ENCODE data around the gene NPAS2. TPM values are rescaled to one million over a fixed set of nuclear protein-coding genes. Genes with fewer than 3 reads are reported as not detected.

The NPAS2 gene
- total RNA-seq, 1 donor from 2014 or later: 39.4 TPM

- no peaks in the 10 kb centered on the region for H3K36me3 ChIP-seq
- no peak overlapping the region for H3K4me2 ChIP-seq
- TF ChIP-seq EZH2 (IDR thresholded peaks at IDR 0.05) (no peak), EZH2phosphoT487 (IDR thresholded peaks at IDR 0.05) (no peak), CTCF (IDR thresholded peaks at IDR 0.05) (no peak)
- no peaks in the 10 kb centered on the region for H3K9me3 ChIP-seq (ENCODE audit: low read depth)
- Mint-ChIP-seq H3K27me3 (ENCODE audit: insufficient read depth, low read depth) (peaks cover under 1% of the 10 kb centered on the region), H3K4me1 (peaks cover 37% of the 10 kb centered on the region), H3K9me3 (no peaks in the 10 kb centered on the region), H3K36me3 (no peaks in the 10 kb centered on the region), H3K4me3 (no peak overlapping the region), H3K27ac (no peak overlapping the region)
- H3K79me2 ChIP-seq (ENCODE audit: low read depth): no peaks in the 10 kb centered on the region
- H4K20me1 ChIP-seq (ENCODE audit: low read depth): no peaks in the 10 kb centered on the region
- DNase-seq (ENCODE audit: low spot score): no peak
- no peak overlapping the region for H2AFZ ChIP-seq (replicated peaks)
- no peaks in the 10 kb centered on the region for H3K27me3 ChIP-seq
- no peak overlapping the region for H3K9ac ChIP-seq
- no peak overlapping the region for H3K27ac ChIP-seq
- no peak overlapping the region for H3K4me3 ChIP-seq
- H3K4me1 ChIP-seq: peaks cover 18% of the 10 kb centered on the region
- H3F3A ChIP-seq (ENCODE audit: low read depth): peaks cover 12% of the 10 kb centered on the region
Measured at GRCh38 chr2:100980046-100980445, 160.1 kb downstream of the NPAS2 start.

- peak overlapping the region; percentile 27 for H3K27ac ChIP-seq
- DNase-seq (ENCODE audit: low spot score): no peak
- H3F3A ChIP-seq (ENCODE audit: low read depth): peaks cover 12% of the 10 kb centered on the region
- no peaks in the 10 kb centered on the region for H3K36me3 Mint-ChIP-seq
- H3K9me3 Mint-ChIP-seq: no peaks in the 10 kb centered on the region
- H2AFZ ChIP-seq (replicated peaks): peak overlapping the region; percentile 81
- no peak for TF ChIP-seq EZH2phosphoT487 (IDR thresholded peaks at IDR 0.05)
- TF ChIP-seq EZH2 (IDR thresholded peaks at IDR 0.05): no peak
- TF ChIP-seq CTCF (IDR thresholded peaks at IDR 0.05): no peak
- H3K27me3 ChIP-seq: no peaks in the 10 kb centered on the region
- no peak overlapping the region for H3K9ac ChIP-seq
- peaks cover 37% of the 10 kb centered on the region for H3K4me1 Mint-ChIP-seq
- H3K9me3 ChIP-seq (ENCODE audit: low read depth): no peaks in the 10 kb centered on the region
- H3K27ac Mint-ChIP-seq: peak overlapping the region; percentile 6
- H4K20me1 ChIP-seq (ENCODE audit: low read depth): no peaks in the 10 kb centered on the region
- peak overlapping the region; percentile 2 for H3K4me3 Mint-ChIP-seq
- H3K4me2 ChIP-seq: peak overlapping the region; percentile 57
- no peak overlapping the region for H3K4me3 ChIP-seq
- peaks cover 18% of the 10 kb centered on the region for H3K4me1 ChIP-seq
- H3K27me3 Mint-ChIP-seq (ENCODE audit: insufficient read depth, low read depth): no peaks in the 10 kb centered on the region
- H3K36me3 ChIP-seq: no peaks in the 10 kb centered on the region
- no peaks in the 10 kb centered on the region for H3K79me2 ChIP-seq (ENCODE audit: low read depth)
Measured at GRCh38 chr2:100981011-100981410, 161.1 kb downstream of the NPAS2 start.

GRCh38 chr2:100982431-100982861 is 162.5 kb downstream of the NPAS2 start:
- peaks cover 18% of the 10 kb centered on the region for H3K4me1 ChIP-seq
- H2AFZ ChIP-seq (replicated peaks): no peak overlapping the region
- H3K9ac ChIP-seq: no peak overlapping the region
- Mint-ChIP-seq H3K36me3 (no peaks in the 10 kb centered on the region), H3K9me3 (no peaks in the 10 kb centered on the region), H3K4me3 (no peak overlapping the region), H3K27ac (peak overlapping the region; percentile 4), H3K27me3 (ENCODE audit: insufficient read depth, low read depth) (no peaks in the 10 kb centered on the region), H3K4me1 (peaks cover 26% of the 10 kb centered on the region)
- no peak overlapping the region for H3K4me3 ChIP-seq
- no peaks in the 10 kb centered on the region for H3K79me2 ChIP-seq (ENCODE audit: low read depth)
- H3K9me3 ChIP-seq (ENCODE audit: low read depth): no peaks in the 10 kb centered on the region
- H3K4me2 ChIP-seq: no peak overlapping the region
- DNase-seq (ENCODE audit: low spot score): peak; percentile 14
- no peaks in the 10 kb centered on the region for H4K20me1 ChIP-seq (ENCODE audit: low read depth)
- no peaks in the 10 kb centered on the region for H3K27me3 ChIP-seq
- H3K36me3 ChIP-seq: no peaks in the 10 kb centered on the region
- TF ChIP-seq EZH2 (IDR thresholded peaks at IDR 0.05): no peak
- TF ChIP-seq EZH2phosphoT487 (IDR thresholded peaks at IDR 0.05): no peak
- no peak for TF ChIP-seq CTCF (IDR thresholded peaks at IDR 0.05)
- H3K27ac ChIP-seq: no peak overlapping the region
- H3F3A ChIP-seq (ENCODE audit: low read depth): peaks cover 12% of the 10 kb centered on the region
